A172 (cell line): ENCODE results near the gene OLFML3. TPM values are rescaled to one million over a fixed set of nuclear protein-coding genes. Genes with fewer than 3 reads are reported as not detected.

Source experiments
- DNase-seq: peaks from one replicate; pipeline ENCODE4 v3.0.0-alpha.2; 2015; ENCODE audit warnings: low spot score
- total RNA-seq: library from RNA; depleted of rRNA; stranded (reverse); fragments of >200 nt; shearing (Covaris generic); gene quantifications from 2 replicates; pipeline ENCODE4 v1.2.3, GENCODE V29; 2014; rRNA removed

OLFML3 gene
- total RNA-seq, 1 experiment from 2014 or later = 26.8 TPM

- DNase-seq = peak; percentile 26
Measured at GRCh38 chr1:114025609-114026401, 46.5 kb downstream of the OLFML3 start.

GRCh38 chr1:114026797-114027196, 47.5 kb downstream of the OLFML3 start:
- DNase-seq = no peak

Other genes starting within 250 kb of the OLFML3 start
- 33.6 and 48.0 TPM in 2 replicates for gene PHTF1, start 220.0 kb upstream of the OLFML3 start, total RNA-seq
- 7.9 and 9.7 TPM in 2 replicates for gene RSBN1, start 167.0 kb upstream of the OLFML3 start, total RNA-seq
- 0.29 and 0.74 TPM in 2 replicates for gene PTPN22, start 107.8 kb upstream of the OLFML3 start, total RNA-seq
- gene BCL2L15, start 91.9 kb upstream of the OLFML3 start, total RNA-seq = 0.57 and 4.2 TPM in 2 replicates
- gene AP4B1, start 74.7 kb upstream of the OLFML3 start, total RNA-seq = 18.0 and 23.8 TPM in 2 replicates
- gene DCLRE1B, start 74.1 kb upstream of the OLFML3 start, total RNA-seq = 14.4 and 14.5 TPM in 2 replicates
- 12.2 and 14.7 TPM in 2 replicates for gene HIPK1, start 50.1 kb upstream of the OLFML3 start, total RNA-seq
- gene SYT6, start 174.4 kb downstream of the OLFML3 start, total RNA-seq = not detected in 2 replicates